ENCODE measurements around the gene GIMAP6. TPM values are rescaled to one million over a fixed set of nuclear protein-coding genes. Genes with fewer than 3 reads are reported as not detected.
"Not testable (repeated sequence)": the region's sequence is repeated elsewhere in the genome, so short reads cannot be mapped to it uniquely, and the experiment has no call there.

Gene GIMAP6
- total RNA-seq, 1 donor from 2014 or later = not detected

DNA sequence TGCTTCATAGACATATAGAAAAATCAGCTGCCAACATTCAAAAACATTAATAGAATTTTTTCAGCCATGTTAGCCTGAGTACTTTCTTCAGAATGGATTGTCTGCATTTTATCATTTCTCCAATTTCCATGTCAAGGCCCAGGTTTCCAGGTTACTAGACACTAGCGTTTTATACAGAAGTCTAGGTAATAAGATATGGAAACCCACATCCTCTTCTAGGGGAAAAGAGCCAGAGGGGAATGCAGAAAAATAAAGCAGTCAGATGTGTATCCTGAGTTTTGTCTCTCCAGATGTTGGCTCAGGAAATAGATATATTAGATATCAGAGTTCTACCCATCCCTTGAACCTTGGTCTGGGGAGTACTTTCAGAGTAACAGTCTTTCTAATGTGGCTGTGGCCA lies 44.6 kb downstream of the GIMAP6 start:
- TF ChIP-seq, protein P1, sequence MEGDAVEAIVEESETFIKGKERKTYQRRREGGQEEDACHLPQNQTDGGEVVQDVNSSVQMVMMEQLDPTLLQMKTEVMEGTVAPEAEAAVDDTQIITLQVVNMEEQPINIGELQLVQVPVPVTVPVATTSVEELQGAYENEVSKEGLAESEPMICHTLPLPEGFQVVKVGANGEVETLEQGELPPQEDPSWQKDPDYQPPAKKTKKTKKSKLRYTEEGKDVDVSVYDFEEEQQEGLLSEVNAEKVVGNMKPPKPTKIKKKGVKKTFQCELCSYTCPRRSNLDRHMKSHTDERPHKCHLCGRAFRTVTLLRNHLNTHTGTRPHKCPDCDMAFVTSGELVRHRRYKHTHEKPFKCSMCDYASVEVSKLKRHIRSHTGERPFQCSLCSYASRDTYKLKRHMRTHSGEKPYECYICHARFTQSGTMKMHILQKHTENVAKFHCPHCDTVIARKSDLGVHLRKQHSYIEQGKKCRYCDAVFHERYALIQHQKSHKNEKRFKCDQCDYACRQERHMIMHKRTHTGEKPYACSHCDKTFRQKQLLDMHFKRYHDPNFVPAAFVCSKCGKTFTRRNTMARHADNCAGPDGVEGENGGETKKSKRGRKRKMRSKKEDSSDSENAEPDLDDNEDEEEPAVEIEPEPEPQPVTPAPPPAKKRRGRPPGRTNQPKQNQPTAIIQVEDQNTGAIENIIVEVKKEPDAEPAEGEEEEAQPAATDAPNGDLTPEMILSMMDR (IDR thresholded peaks at IDR 0.05) = no peak
- peaks cover 52% of the 10 kb centered on the region for H3K9me3 Mint-ChIP-seq (ENCODE audit: unreplicated experiment)

GRCh38 chr7:150586785-150587152 lies 45.4 kb downstream of the GIMAP6 start:
- H3K27ac Mint-ChIP-seq (ENCODE audit: unreplicated experiment) = no peak overlapping the region
- no peaks in the 10 kb centered on the region for H3K36me3 Mint-ChIP-seq (ENCODE audit: unreplicated experiment)
- no peaks in the 10 kb centered on the region for H3K4me1 Mint-ChIP-seq (ENCODE audit: unreplicated experiment)
- no peak overlapping the region for H3K4me3 Mint-ChIP-seq (ENCODE audit: unreplicated experiment)
- H3K9me3 Mint-ChIP-seq (ENCODE audit: unreplicated experiment) = peaks cover 49% of the 10 kb centered on the region
- no peaks in the 10 kb centered on the region for H3K27me3 Mint-ChIP-seq (ENCODE audit: unreplicated experiment)
- TF ChIP-seq, protein P1 (IDR thresholded peaks at IDR 0.05) = no peak
- no peak for DNase-seq (ENCODE audit: extremely low spot score, unreplicated experiment)

More for the DNA sequence above, 44.6 kb downstream of the GIMAP6 start:
- Mint-ChIP-seq H3K4me1 (ENCODE audit: unreplicated experiment) (no peaks in the 10 kb centered on the region), H3K27me3 (ENCODE audit: unreplicated experiment) (no peaks in the 10 kb centered on the region), H3K36me3 (ENCODE audit: unreplicated experiment) (no peaks in the 10 kb centered on the region), H3K27ac (ENCODE audit: unreplicated experiment) (no peak overlapping the region), H3K4me3 (ENCODE audit: unreplicated experiment) (no peak overlapping the region)
- DNase-seq (ENCODE audit: extremely low spot score, unreplicated experiment) = no peak

GRCh38 chr7:150586068-150586784 lies 46.0 kb downstream of the GIMAP6 start:
- TF ChIP-seq, protein P1 (IDR thresholded peaks at IDR 0.05) = no peak
- no peak for DNase-seq (ENCODE audit: extremely low spot score, unreplicated experiment)
- no peaks in the 10 kb centered on the region for H3K36me3 Mint-ChIP-seq (ENCODE audit: unreplicated experiment)
- H3K27ac Mint-ChIP-seq (ENCODE audit: unreplicated experiment) = no peak overlapping the region
- H3K27me3 Mint-ChIP-seq (ENCODE audit: unreplicated experiment) = no peaks in the 10 kb centered on the region
- H3K4me1 Mint-ChIP-seq (ENCODE audit: unreplicated experiment) = no peaks in the 10 kb centered on the region
- peaks cover 48% of the 10 kb centered on the region for H3K9me3 Mint-ChIP-seq (ENCODE audit: unreplicated experiment)
- no peak overlapping the region for H3K4me3 Mint-ChIP-seq (ENCODE audit: unreplicated experiment)

DNA sequence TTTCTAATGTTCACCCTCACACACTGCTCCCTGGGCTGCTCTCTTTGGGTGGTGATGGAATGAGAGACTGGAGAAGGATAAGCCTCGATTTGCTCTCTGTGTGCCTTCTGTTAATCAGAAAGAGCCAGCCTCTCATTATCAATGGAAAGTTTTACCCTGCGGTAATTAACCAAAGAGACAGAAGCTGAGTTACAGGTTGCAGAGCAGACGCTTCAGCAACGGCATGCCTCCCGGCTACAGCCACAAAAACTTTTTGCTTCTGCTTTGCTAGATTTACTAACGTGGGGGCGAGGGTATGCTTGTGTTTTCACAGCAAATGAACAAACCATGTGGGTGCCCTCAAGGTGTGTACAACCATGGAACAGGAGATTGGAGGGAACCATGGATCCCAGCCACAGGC lies 47.0 kb downstream of the GIMAP6 start:
- Mint-ChIP-seq H3K4me3 (ENCODE audit: unreplicated experiment) (no peak overlapping the region), H3K27ac (ENCODE audit: unreplicated experiment) (no peak overlapping the region), H3K27me3 (ENCODE audit: unreplicated experiment) (no peaks in the 10 kb centered on the region), H3K4me1 (ENCODE audit: unreplicated experiment) (no peaks in the 10 kb centered on the region), H3K9me3 (ENCODE audit: unreplicated experiment) (peaks cover 39% of the 10 kb centered on the region), H3K36me3 (ENCODE audit: unreplicated experiment) (no peaks in the 10 kb centered on the region)
- no peak for DNase-seq (ENCODE audit: extremely low spot score, unreplicated experiment)
- TF ChIP-seq, protein P1 (IDR thresholded peaks at IDR 0.05) = no peak

DNA sequence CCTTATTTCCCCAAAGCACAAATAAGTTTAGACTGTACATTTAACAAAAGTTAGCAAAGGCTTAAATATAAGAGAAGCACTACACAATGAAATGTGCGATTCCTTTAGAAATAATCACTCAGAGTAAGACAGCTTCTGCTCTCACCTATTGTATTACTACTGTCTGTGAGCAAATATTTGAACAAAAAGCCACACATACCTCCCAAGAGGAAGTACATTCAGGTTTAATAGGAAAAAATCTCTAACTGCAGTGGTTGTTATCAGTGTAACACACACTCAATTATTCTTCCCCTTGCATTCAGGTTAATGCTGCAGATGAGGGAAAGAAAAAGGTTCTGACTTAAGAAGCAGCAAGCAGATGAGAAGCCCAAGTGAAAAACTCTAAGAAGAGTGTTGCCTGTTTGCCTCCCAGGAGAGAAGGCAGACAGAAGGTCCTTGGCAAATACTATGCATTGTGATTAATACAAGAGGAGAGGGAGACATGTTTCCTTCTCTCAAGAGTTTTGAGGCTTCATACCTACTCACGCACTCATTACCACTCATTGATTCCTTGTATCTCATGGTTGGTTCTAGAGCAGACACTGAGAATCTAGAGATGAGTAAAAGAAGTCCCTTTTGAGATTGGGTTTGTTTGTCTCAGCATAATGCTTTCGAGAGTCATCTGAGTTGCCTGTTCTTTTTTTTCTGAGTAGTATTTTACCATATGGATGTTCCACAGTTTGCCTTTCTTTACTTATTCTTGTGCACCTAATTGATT lies 51.4 kb downstream of the GIMAP6 start:
- H3K36me3 Mint-ChIP-seq (ENCODE audit: unreplicated experiment) = no peaks in the 10 kb centered on the region
- H3K27ac Mint-ChIP-seq (ENCODE audit: unreplicated experiment) = no peak overlapping the region
- H3K4me3 Mint-ChIP-seq (ENCODE audit: unreplicated experiment) = no peak overlapping the region
- DNase-seq (ENCODE audit: extremely low spot score, unreplicated experiment) = no peak
- TF ChIP-seq, protein P1 (IDR thresholded peaks at IDR 0.05) = no peak
- peaks cover 34% of the 10 kb centered on the region for H3K9me3 Mint-ChIP-seq (ENCODE audit: unreplicated experiment)
- H3K4me1 Mint-ChIP-seq (ENCODE audit: unreplicated experiment) = no peaks in the 10 kb centered on the region
- no peaks in the 10 kb centered on the region for H3K27me3 Mint-ChIP-seq (ENCODE audit: unreplicated experiment)

DNA sequence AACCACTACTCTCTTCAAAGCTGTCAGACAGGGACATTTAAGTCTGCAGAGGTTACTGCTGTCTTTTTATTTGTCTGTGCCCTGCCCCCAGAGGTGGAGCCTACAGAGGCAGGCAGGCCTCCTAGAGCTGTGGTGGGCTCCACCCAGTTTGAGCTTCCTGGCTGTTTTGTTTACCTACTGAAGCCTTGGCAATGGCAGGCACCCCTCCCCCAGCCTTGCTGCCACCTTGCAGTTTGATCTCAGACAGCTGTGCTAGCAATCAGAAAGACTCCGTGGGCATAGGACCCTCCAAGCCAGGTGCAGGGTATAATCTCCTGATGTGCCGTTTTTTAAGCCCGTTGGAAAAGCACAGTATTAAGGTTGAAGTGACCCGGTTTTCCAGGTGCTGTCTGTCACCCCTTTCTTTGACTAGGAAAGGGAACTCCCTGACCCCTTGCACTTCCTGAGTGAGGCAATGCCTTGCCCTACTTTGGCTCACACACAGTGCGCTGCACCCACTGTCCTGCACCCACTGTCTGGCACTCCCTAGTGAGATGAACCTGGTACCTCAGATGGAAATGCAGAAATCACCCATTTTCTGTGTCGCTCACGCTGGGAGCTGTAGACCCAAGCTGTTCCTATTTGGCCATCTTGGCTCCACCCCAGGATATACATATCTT lies 52.1 kb downstream of the GIMAP6 start:
- H3K4me1 Mint-ChIP-seq (ENCODE audit: unreplicated experiment); H3K27ac Mint-ChIP-seq (ENCODE audit: unreplicated experiment); H3K36me3 Mint-ChIP-seq (ENCODE audit: unreplicated experiment); H3K4me3 Mint-ChIP-seq (ENCODE audit: unreplicated experiment); DNase-seq (ENCODE audit: extremely low spot score, unreplicated experiment); H3K27me3 Mint-ChIP-seq (ENCODE audit: unreplicated experiment): not testable (repeated sequence)
- H3K9me3 Mint-ChIP-seq (ENCODE audit: unreplicated experiment) = peaks cover 36% of the 10 kb centered on the region
